Smooth muscle cell of the brain vasculature (primary cell): ENCODE measurements around the gene FRMPD1.

Source experiments
- DNase-seq: peaks from one replicate; pipeline ENCODE4 v3.0.0-alpha.2; 2012; ENCODE audit warnings: low read depth, low spot score

The FRMPD1 gene

DNA sequence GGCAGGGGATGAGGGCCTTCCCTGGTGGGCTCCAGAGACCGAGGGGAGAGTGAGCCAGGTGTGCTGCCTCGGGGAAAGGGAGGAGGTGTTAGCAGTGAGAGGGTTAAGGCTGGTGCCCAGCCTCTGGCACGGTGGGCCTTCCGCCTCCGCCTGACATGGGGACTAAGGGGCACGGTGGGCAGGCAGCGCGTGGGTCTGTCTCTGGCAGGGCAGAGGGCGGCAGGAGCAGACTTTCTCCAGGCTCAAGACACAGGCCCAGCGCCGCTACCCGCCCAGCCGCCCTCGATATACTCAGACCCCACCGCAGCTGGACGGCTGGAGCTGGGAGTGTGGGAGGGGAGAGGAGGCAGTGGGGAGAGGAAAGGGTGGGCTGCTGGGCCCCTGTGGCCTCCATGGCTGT, 14.9 kb upstream of the FRMPD1 start:
- DNase-seq, result no peak

GRCh38 chr9:37636511-37637448, 14.0 kb upstream of the FRMPD1 start:
- DNase-seq, result no peak

GRCh38 chr9:37639109-37639762, 11.5 kb upstream of the FRMPD1 start:
- no peak for DNase-seq

DNA sequence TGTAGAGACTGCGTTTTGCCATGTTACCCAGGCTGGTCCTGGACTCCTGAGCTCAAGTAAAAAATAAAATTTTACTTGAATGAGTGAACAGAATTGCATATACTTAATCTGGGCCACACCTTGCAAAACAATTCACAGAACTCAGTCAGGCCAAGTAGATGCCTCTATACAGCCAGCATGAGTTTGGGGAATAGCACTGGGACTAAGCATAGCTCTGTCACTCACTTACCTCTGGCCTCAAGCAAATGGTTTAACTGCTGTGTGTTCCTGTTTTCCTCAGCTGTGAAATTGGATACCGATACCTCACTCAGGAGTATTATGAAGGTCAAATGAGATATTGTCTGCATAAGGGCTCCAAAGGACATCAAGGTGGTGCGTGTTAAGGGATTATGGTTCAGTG, 10.9 kb upstream of the FRMPD1 start:
- no peak for DNase-seq

DNA sequence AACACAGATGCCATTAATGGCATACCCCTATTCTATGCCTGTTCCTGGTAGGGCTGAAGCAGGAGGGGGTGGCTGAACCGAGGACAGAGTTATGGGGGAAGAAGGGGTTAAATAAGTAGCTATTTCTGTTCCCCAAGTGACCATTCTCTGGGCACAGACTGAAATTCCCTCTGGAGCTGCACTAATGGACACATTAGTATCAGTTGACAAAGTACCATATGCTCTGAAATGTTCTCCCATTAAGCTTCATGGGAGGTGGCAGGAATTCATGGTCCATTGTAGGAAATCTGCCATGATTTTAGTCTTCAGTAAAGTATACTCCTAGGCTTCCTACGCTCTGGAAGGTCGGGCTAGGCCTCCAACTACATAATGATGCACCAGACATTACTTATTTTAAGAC, 10.5 kb upstream of the FRMPD1 start:
- DNase-seq, result no peak

GRCh38 chr9:37641331-37641730, 9.4 kb upstream of the FRMPD1 start:
- no peak for DNase-seq

GRCh38 chr9:37643214-37643613, 7.5 kb upstream of the FRMPD1 start:
- DNase-seq, result no peak

- DNase-seq, result no peak
Measured at GRCh38 chr9:37645903-37646506, 4.7 kb upstream of the FRMPD1 start.

GRCh38 chr9:37650299-37650872, 368 bp upstream of the FRMPD1 start:
- DNase-seq, result no peak

GRCh38 chr9:37652261-37652660, 1.5 kb downstream of the FRMPD1 start:
- DNase-seq, result no peak

- no peak for DNase-seq
Measured at GRCh38 chr9:37653385-37653784, 2.6 kb downstream of the FRMPD1 start.

- no peak for DNase-seq
Measured at GRCh38 chr9:37656936-37657335, 6.2 kb downstream of the FRMPD1 start.

- DNase-seq, result no peak
Measured at GRCh38 chr9:37660691-37661090, 9.9 kb downstream of the FRMPD1 start.

- DNase-seq, result no peak
Measured at GRCh38 chr9:37663926-37664325, 13.2 kb downstream of the FRMPD1 start.

GRCh38 chr9:37667706-37668105, 17.0 kb downstream of the FRMPD1 start:
- DNase-seq, result no peak

- no peak for DNase-seq
Measured at GRCh38 chr9:37668116-37668601, 17.4 kb downstream of the FRMPD1 start.

- no peak for DNase-seq
Measured at GRCh38 chr9:37669232-37669631, 18.5 kb downstream of the FRMPD1 start.

- no peak for DNase-seq
Measured at GRCh38 chr9:37675661-37676060, 24.9 kb downstream of the FRMPD1 start.

GRCh38 chr9:37676411-37676830, 25.7 kb downstream of the FRMPD1 start:
- DNase-seq, result peak; percentile 1

DNA sequence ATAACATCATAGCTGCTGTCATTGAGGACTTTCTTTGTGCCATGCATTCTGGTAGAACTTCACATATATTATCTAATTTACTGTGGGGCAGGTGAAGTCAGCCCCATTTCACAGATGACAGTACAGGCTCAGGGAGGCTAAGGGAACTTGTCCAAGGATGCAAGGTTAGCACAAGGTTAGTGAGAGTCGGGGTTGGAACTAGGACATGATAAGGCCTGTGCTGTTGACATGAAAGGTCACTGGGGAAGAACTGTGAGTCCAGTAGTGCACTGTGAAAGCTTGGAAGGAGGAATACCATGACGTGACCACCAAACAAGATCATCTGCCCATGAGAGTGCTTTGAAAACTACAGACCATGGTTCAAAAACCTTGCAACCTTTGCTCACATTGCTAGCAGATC, 26.7 kb downstream of the FRMPD1 start:
- DNase-seq, result no peak

DNA sequence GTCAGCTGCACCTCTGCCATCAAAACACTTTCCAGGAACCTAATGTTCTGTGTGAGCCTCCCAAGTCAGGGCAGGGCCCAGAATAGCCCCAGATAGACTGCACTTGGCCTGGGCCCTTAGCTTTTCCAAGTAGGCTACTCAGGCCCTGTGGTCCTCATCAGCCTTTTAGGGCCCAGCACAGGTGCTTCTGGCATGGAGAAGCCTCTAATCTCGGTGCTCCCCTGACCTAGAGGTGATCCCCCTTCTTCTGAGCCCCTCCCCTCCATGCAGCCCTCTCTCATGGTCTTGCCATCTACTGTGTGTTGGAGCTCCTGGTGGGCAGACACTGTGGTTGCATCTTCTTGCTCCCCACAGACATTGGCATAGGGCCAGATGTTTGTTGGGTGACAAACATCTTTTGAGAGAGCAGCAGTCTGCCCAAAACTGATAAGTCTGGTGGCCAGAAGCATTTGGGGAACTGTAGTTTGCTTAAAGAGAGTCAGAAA, 28.1 kb downstream of the FRMPD1 start:
- no peak for DNase-seq
